ENCODE data around the gene LRP8.

DNA sequence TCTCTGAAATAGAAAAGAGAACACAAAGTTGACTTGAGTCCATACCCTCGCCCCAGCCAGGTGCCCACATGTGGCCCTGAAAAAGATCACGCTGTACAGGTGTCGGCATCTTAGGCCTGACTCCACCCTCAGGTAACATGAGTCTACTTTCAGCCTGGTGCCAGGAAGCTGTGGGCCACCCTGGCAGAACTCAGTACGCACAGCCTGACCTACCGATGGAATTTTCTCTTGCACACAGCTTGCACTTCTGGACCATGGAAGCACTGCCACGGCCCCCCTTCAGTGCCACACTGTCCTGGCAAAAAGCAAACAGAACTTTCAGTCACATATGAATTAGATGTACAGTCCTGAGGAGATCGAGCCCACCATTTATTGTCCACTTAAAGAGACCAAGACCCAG lies 109.7 kb downstream of the LRP8 start:
- TF ChIP-seq, protein P1, sequence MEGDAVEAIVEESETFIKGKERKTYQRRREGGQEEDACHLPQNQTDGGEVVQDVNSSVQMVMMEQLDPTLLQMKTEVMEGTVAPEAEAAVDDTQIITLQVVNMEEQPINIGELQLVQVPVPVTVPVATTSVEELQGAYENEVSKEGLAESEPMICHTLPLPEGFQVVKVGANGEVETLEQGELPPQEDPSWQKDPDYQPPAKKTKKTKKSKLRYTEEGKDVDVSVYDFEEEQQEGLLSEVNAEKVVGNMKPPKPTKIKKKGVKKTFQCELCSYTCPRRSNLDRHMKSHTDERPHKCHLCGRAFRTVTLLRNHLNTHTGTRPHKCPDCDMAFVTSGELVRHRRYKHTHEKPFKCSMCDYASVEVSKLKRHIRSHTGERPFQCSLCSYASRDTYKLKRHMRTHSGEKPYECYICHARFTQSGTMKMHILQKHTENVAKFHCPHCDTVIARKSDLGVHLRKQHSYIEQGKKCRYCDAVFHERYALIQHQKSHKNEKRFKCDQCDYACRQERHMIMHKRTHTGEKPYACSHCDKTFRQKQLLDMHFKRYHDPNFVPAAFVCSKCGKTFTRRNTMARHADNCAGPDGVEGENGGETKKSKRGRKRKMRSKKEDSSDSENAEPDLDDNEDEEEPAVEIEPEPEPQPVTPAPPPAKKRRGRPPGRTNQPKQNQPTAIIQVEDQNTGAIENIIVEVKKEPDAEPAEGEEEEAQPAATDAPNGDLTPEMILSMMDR (conservative IDR thresholded peaks at IDR 0.05; ENCODE audit: low read depth in 2 of 2), result no peak
- TF ChIP-seq POLR2AphosphoS5 (IDR thresholded peaks at IDR 0.05; ENCODE audit: low read depth), result no peak
- no peak for TF ChIP-seq JUNB (IDR thresholded peaks at IDR 0.05; ENCODE audit: unreplicated experiment)
